Measurements from ENCODE around the gene CCNI2. TPM values are rescaled to one million over a fixed set of nuclear protein-coding genes. Genes with fewer than 3 reads are reported as not detected.
A peak's percentile ranks its signal among the peaks of the same experiment; 100 is the strongest.

The CCNI2 gene
- total and polyA plus RNA-seq, 8 donors = 0.46 to 56.7 (median 1.6) TPM; not detected in 2

GRCh38 chr5:132778856-132779255 lies 31.6 kb downstream of the CCNI2 start:
- 43 to 65% (median 46%) methylated on average over 5 of the region's 5 CpGs for WGBS, 5 donors
- Histone ChIP-seq H3K4me3 (no peak overlapping the region), H3K4me1 (peaks cover 11 to 41% (median 35%) of the 10 kb centered on the region in 4 donors), H3K27me3 (no peaks in the 10 kb centered on the region), H3K36me3 (no peaks in the 10 kb centered on the region), H3K9me3 (no peaks in the 10 kb centered on the region), H3K27ac (peak overlapping the region in 1 of 5 donors; percentile 86)
- intact Hi-C loops (cut with DNase I; ENCODE audit: low total_unique reads) = no loop called here
- TF ChIP-seq CTCF (IDR thresholded peaks at IDR 0.05) = no peak
- TF ChIP-seq POLR2A (IDR thresholded peaks at IDR 0.05) = no peak
- no peak for TF ChIP-seq EP300 (IDR thresholded peaks at IDR 0.05)
- TF ChIP-seq POLR2AphosphoS5 (IDR thresholded peaks at IDR 0.05) = no peak
- no peak for DNase-seq

- Histone ChIP-seq H3K27me3 (no peaks in the 10 kb centered on the region), H3K27ac (no peak overlapping the region), H3K4me1 (peaks cover 8 to 31% (median 26%) of the 10 kb centered on the region in 4 donors), H3K4me3 (no peak overlapping the region), H3K9me3 (no peaks in the 10 kb centered on the region), H3K36me3 (no peaks in the 10 kb centered on the region)
- intact Hi-C loops (cut with DNase I; ENCODE audit: low total_unique reads) = no loop called here
- no peak for DNase-seq
- WGBS, 5 donors = 83 to 96% (median 95%) methylated on average over 3 of the region's 3 CpGs
- TF ChIP-seq POLR2A (IDR thresholded peaks at IDR 0.05) (no peak), POLR2AphosphoS5 (IDR thresholded peaks at IDR 0.05) (no peak), EP300 (IDR thresholded peaks at IDR 0.05) (no peak), CTCF (IDR thresholded peaks at IDR 0.05) (no peak)
Measured at GRCh38 chr5:132779961-132780360, 32.7 kb downstream of the CCNI2 start.

GRCh38 chr5:132780577-132780976 lies 33.4 kb downstream of the CCNI2 start:
- WGBS, 5 donors = 81 to 93% (median 85%) methylated on average over 1 of the region's 1 CpG
- TF ChIP-seq POLR2A (IDR thresholded peaks at IDR 0.05) (no peak), EP300 (IDR thresholded peaks at IDR 0.05) (no peak), CTCF (IDR thresholded peaks at IDR 0.05) (no peak), POLR2AphosphoS5 (IDR thresholded peaks at IDR 0.05) (no peak)

GRCh38 chr5:132781029-132781428 lies 33.8 kb downstream of the CCNI2 start:
- no peak overlapping the region for H3K27ac ChIP-seq
- H3K36me3 ChIP-seq = no peaks in the 10 kb centered on the region
- H3K27me3 ChIP-seq = no peaks in the 10 kb centered on the region
- no peak overlapping the region for H3K4me3 ChIP-seq
- WGBS, 5 donors = 80 to 89% (median 87%) methylated on average over 4 of the region's 4 CpGs
- peaks cover 0 to 21% (median 15%) of the 10 kb centered on the region in 4 donors for H3K4me1 ChIP-seq
- no peak for TF ChIP-seq CTCF (IDR thresholded peaks at IDR 0.05)
- no peak for TF ChIP-seq EP300 (IDR thresholded peaks at IDR 0.05)
- TF ChIP-seq POLR2AphosphoS5 (IDR thresholded peaks at IDR 0.05) = no peak
- TF ChIP-seq POLR2A (IDR thresholded peaks at IDR 0.05) = no peak
- no peak for DNase-seq
- intact Hi-C loops (cut with DNase I; ENCODE audit: low total_unique reads) = no loop called here
- no peaks in the 10 kb centered on the region for H3K9me3 ChIP-seq

More at GRCh38 chr5:132780577-132780976, 33.4 kb downstream of the CCNI2 start:
- no peaks in the 10 kb centered on the region for H3K36me3 ChIP-seq
- H3K4me1 ChIP-seq = peaks cover 2 to 25% (median 19%) of the 10 kb centered on the region in 4 donors
- no peaks in the 10 kb centered on the region for H3K27me3 ChIP-seq
- no peaks in the 10 kb centered on the region for H3K9me3 ChIP-seq
- no peak for DNase-seq
- H3K27ac ChIP-seq = no peak overlapping the region
- no peak overlapping the region for H3K4me3 ChIP-seq
- intact Hi-C loops (cut with DNase I; ENCODE audit: low total_unique reads) = no loop called here

Data from stomach (tissue), 9 donors.